ENCODE data around the gene THSD7B.

Gene THSD7B

GRCh38 chr2:137467246-137467862 lies 702.0 kb downstream of the THSD7B start:
- peak; percentile 64 for DNase-seq
- Mint-ChIP-seq H3K36me3 (ENCODE audit: low read depth) (no peaks in the 10 kb centered on the region), H3K4me1 (no peaks in the 10 kb centered on the region), H3K27ac (no peak overlapping the region), H3K4me3 (no peak overlapping the region), H3K9me3 (no peaks in the 10 kb centered on the region), H3K27me3 (ENCODE audit: low read depth, poor library complexity) (peaks cover 4% of the 10 kb centered on the region)
- peak; percentile 66 for TF ChIP-seq CTCF (IDR thresholded peaks at IDR 0.05)

- Mint-ChIP-seq H3K9me3 (no peaks in the 10 kb centered on the region), H3K27ac (no peak overlapping the region)
- no peak for TF ChIP-seq CTCF (IDR thresholded peaks at IDR 0.05)
These were observed 727.9 kb downstream of the THSD7B start for GRCh38 chr2:137493261-137493660.

GRCh38 chr2:137500599-137500998 lies 735.3 kb downstream of the THSD7B start:
- no peaks in the 10 kb centered on the region for H3K4me1 Mint-ChIP-seq
- no peaks in the 10 kb centered on the region for H3K36me3 Mint-ChIP-seq (ENCODE audit: low read depth)
- H3K9me3 Mint-ChIP-seq = no peaks in the 10 kb centered on the region
- H3K4me3 Mint-ChIP-seq = no peak overlapping the region
- no peak for DNase-seq
- no peak for TF ChIP-seq CTCF (IDR thresholded peaks at IDR 0.05)
- H3K27ac Mint-ChIP-seq = no peak overlapping the region
- peaks cover 6% of the 10 kb centered on the region for H3K27me3 Mint-ChIP-seq (ENCODE audit: low read depth, poor library complexity)

More at GRCh38 chr2:137493261-137493660, 727.9 kb downstream of the THSD7B start:
- no peak for DNase-seq
- no peaks in the 10 kb centered on the region for H3K36me3 Mint-ChIP-seq (ENCODE audit: low read depth)
- no peak overlapping the region for H3K4me3 Mint-ChIP-seq
- H3K4me1 Mint-ChIP-seq = peaks cover 10% of the 10 kb centered on the region
- H3K27me3 Mint-ChIP-seq (ENCODE audit: low read depth, poor library complexity) = no peaks in the 10 kb centered on the region

GRCh38 chr2:137507237-137507636 lies 741.9 kb downstream of the THSD7B start:
- H3K4me3 Mint-ChIP-seq = no peak overlapping the region
- H3K9me3 Mint-ChIP-seq = no peaks in the 10 kb centered on the region
- no peak for DNase-seq
- TF ChIP-seq CTCF (IDR thresholded peaks at IDR 0.05) = no peak
- no peak overlapping the region for H3K27ac Mint-ChIP-seq
- H3K36me3 Mint-ChIP-seq (ENCODE audit: low read depth) = no peaks in the 10 kb centered on the region
- peaks cover 11% of the 10 kb centered on the region for H3K27me3 Mint-ChIP-seq (ENCODE audit: low read depth, poor library complexity)
- H3K4me1 Mint-ChIP-seq = peaks cover 7% of the 10 kb centered on the region

GRCh38 chr2:137508739-137509384 lies 743.5 kb downstream of the THSD7B start:
- peaks cover 5% of the 10 kb centered on the region for H3K27me3 Mint-ChIP-seq (ENCODE audit: low read depth, poor library complexity)
- peaks cover 7% of the 10 kb centered on the region for H3K4me1 Mint-ChIP-seq
- H3K9me3 Mint-ChIP-seq = no peaks in the 10 kb centered on the region
- H3K4me3 Mint-ChIP-seq = no peak overlapping the region
- no peak overlapping the region for H3K27ac Mint-ChIP-seq
- H3K36me3 Mint-ChIP-seq (ENCODE audit: low read depth) = no peaks in the 10 kb centered on the region
- no peak for DNase-seq
- no peak for TF ChIP-seq CTCF (IDR thresholded peaks at IDR 0.05)

- TF ChIP-seq CTCF (IDR thresholded peaks at IDR 0.05) = no peak
- peaks cover 7% of the 10 kb centered on the region for H3K4me1 Mint-ChIP-seq
- DNase-seq = no peak
- no peak overlapping the region for H3K4me3 Mint-ChIP-seq
- peaks cover 4% of the 10 kb centered on the region for H3K9me3 Mint-ChIP-seq
- H3K27ac Mint-ChIP-seq = no peak overlapping the region
- H3K36me3 Mint-ChIP-seq (ENCODE audit: low read depth) = no peaks in the 10 kb centered on the region
- H3K27me3 Mint-ChIP-seq (ENCODE audit: low read depth, poor library complexity) = peaks cover 5% of the 10 kb centered on the region
These were observed 746.2 kb downstream of the THSD7B start for GRCh38 chr2:137511526-137511925.

Measured in nephron progenitor cell (in vitro differentiated cells).